Activated CD8-positive, alpha-beta T cell treated with anti-CD3 and anti-CD28 coated beads for 36 hours (primary cell): ENCODE measurements around the gene CYP4X1. TPM values are rescaled to one million over a fixed set of nuclear protein-coding genes. Genes with fewer than 3 reads are reported as not detected.

Source experiments
- ATAC-seq: fragments of 200-7000 bp; cut with Tn5 transposase; one replicate; pipeline ENCODE4 v1.10.0; 2021; ENCODE audit warnings: mild to moderate bottlenecking, moderate library complexity
- CTCF ChIA-PET: fragments of 350-600 bp; sonication (Branson Sonifier 250); formaldehyde crosslinking; loops from one replicate; lab custom pipeline; 2021; ENCODE audit warnings: antibody characterized with exemption; lab: Charles Lee
- POLR2A ChIA-PET: fragments of 350-600 bp; sonication (Branson Sonifier 250); formaldehyde crosslinking; loops from one replicate; lab custom pipeline; 2021; ENCODE audit warnings: antibody characterized with exemption; lab: Charles Lee
- DNase-seq: peaks from one replicate; pipeline ENCODE4 v3.0.0-alpha.2; 2020
- H3K27ac Mint-ChIP-seq: one replicate; pipeline ENCODE4 v1.8.0; 2021; ENCODE audit warnings: mild to moderate bottlenecking, mixed read lengths
- H3K27me3 Mint-ChIP-seq: one replicate; pipeline ENCODE4 v1.8.0; 2021; ENCODE audit warnings: mixed read lengths
- H3K36me3 Mint-ChIP-seq: one replicate; pipeline ENCODE4 v1.8.0; 2021; ENCODE audit warnings: low read depth, mixed read lengths
- H3K4me1 Mint-ChIP-seq: one replicate; pipeline ENCODE4 v1.8.0; 2021; ENCODE audit warnings: low read depth, mixed read lengths
- H3K4me3 Mint-ChIP-seq: one replicate; pipeline ENCODE4 v1.8.0; 2021; ENCODE audit warnings: mild to moderate bottlenecking, moderate library complexity, mixed read lengths
- H3K9me3 Mint-ChIP-seq: one replicate; pipeline ENCODE4 v1.8.0; 2021; ENCODE audit warnings: mixed read lengths
- CTCF ChIP-seq: fragments of 200-600 bp; IDR thresholded peaks from one replicate; pipeline ENCODE4 v1.8.0; 2022; ENCODE audit warnings: antibody characterized with exemption, mild to moderate bottlenecking
- intact Hi-C: fragments of 100-400 bp; cut with micrococcal nuclease; formaldehyde crosslinking; loops from one replicate; pipeline ENCODE4 v1.10.0; 2022
- total RNA-seq, 2 experiments: library from RNA; stranded (reverse); gene quantifications; one replicate each; pipeline ENCODE4 v1.2.3, GENCODE V29; 2021

Gene CYP4X1
- total RNA-seq, 2 experiments from 2014 or later: not detected

GRCh38 chr1:47021070-47021469 is 2.4 kb upstream of the CYP4X1 start:
- Mint-ChIP-seq H3K27me3 (peaks cover 20% of the 10 kb centered on the region), H3K9me3 (no peaks in the 10 kb centered on the region), H3K4me3 (no peak overlapping the region), H3K36me3 (no peaks in the 10 kb centered on the region), H3K27ac (no peak overlapping the region), H3K4me1 (no peaks in the 10 kb centered on the region)
- ChIA-PET POLR2A (no interaction called here), CTCF (no interaction called here)
- ATAC-seq (no peak), DNase-seq (no peak)
- intact Hi-C loops: no loop called here
- no peak for TF ChIP-seq CTCF

- Mint-ChIP-seq H3K27ac (no peak overlapping the region), H3K4me1 (no peaks in the 10 kb centered on the region), H3K4me3 (no peak overlapping the region), H3K36me3 (no peaks in the 10 kb centered on the region), H3K9me3 (no peaks in the 10 kb centered on the region), H3K27me3 (peaks cover 24% of the 10 kb centered on the region)
- ATAC-seq: no peak
- intact Hi-C loops: no loop called here
- CTCF ChIA-PET: interaction anchor here (1.1 kb wide), 1 partner anchor 12 kb away, joined by 3 read pairs; no protein-coding TSS in a partner anchor
- POLR2A ChIA-PET: no interaction called here
- DNase-seq: no peak
- no peak for TF ChIP-seq CTCF
Measured at GRCh38 chr1:47024141-47024801, 802 bp downstream of the CYP4X1 start.

GRCh38 chr1:47030170-47030805 is 6.8 kb downstream of the CYP4X1 start:
- Mint-ChIP-seq H3K27ac (no peak overlapping the region), H3K36me3 (no peaks in the 10 kb centered on the region), H3K4me3 (no peak overlapping the region), H3K9me3 (no peaks in the 10 kb centered on the region), H3K27me3 (peaks cover 11% of the 10 kb centered on the region), H3K4me1 (no peaks in the 10 kb centered on the region)
- ChIA-PET POLR2A (no interaction called here), CTCF (no interaction called here)
- intact Hi-C loops: no loop called here
- ATAC-seq (no peak), DNase-seq (no peak)
- TF ChIP-seq CTCF: no peak

GRCh38 chr1:47031059-47031458 is 7.6 kb downstream of the CYP4X1 start:
- Mint-ChIP-seq H3K9me3 (no peaks in the 10 kb centered on the region), H3K4me1 (no peaks in the 10 kb centered on the region), H3K27ac (no peak overlapping the region), H3K27me3 (peaks cover 11% of the 10 kb centered on the region), H3K4me3 (no peak overlapping the region), H3K36me3 (no peaks in the 10 kb centered on the region)
- intact Hi-C loops: no loop called here
- CTCF ChIA-PET: no interaction called here
- no peak for DNase-seq
- TF ChIP-seq CTCF: no peak
- POLR2A ChIA-PET: no interaction called here
- ATAC-seq: no peak

- no peak for TF ChIP-seq CTCF
- Mint-ChIP-seq H3K4me1 (no peaks in the 10 kb centered on the region), H3K27ac (no peak overlapping the region), H3K4me3 (no peak overlapping the region), H3K27me3 (peaks cover 11% of the 10 kb centered on the region), H3K36me3 (no peaks in the 10 kb centered on the region), H3K9me3 (no peaks in the 10 kb centered on the region)
- ChIA-PET CTCF (no interaction called here), POLR2A (no interaction called here)
- ATAC-seq: no peak
- intact Hi-C loops: no loop called here
- DNase-seq: no peak
Measured at GRCh38 chr1:47031585-47031984, 8.1 kb downstream of the CYP4X1 start.
